Endothelial cell of umbilical vein (primary cell): ENCODE measurements around the gene MAP1S.

ENCODE experiments used
- CTCF ChIP-seq, 2 donors: IDR thresholded peaks; 1 replicate in 1 of 2; 2 replicates in 1 of 2; pipeline ENCODE4 v1.5.1; 2011; ENCODE audit warnings: low read length in 2 of 2, mild to moderate bottlenecking in 2 of 2, moderate library complexity in 2 of 2, control low read depth in 1 of 2, inconsistent platforms in 1 of 2, low read depth in 1 of 2; ENCODE audit not compliant: insufficient read depth in 1 of 2; ENCODE audit errors: extremely low read depth in 1 of 2
- EZH2 ChIP-seq: IDR thresholded peaks from 2 replicates; pipeline ENCODE4 v1.6.1; 2012; ENCODE audit warnings: borderline replicate concordance, low read depth, mild to moderate bottlenecking, moderate library complexity, low read length, inconsistent platforms; ENCODE audit not compliant: severe bottlenecking
- FOS ChIP-seq: IDR thresholded peaks from 2 replicates; pipeline ENCODE4 v1.6.1; 2011; ENCODE audit warnings: mild to moderate bottlenecking, low read length, moderate library complexity, borderline replicate concordance; ENCODE audit not compliant: insufficient read depth
- POLR2A ChIP-seq: IDR thresholded peaks from 2 replicates; pipeline ENCODE4 v1.6.1; 2012; ENCODE audit warnings: low read depth, mild to moderate bottlenecking, control low read depth, low read length
- POLR2AphosphoS5 ChIP-seq: IDR thresholded peaks from 2 replicates; pipeline ENCODE4 v1.6.1; 2012; ENCODE audit warnings: low read depth, mild to moderate bottlenecking, control low read depth, low read length, moderate library complexity; ENCODE audit not compliant: insufficient read depth

- TF ChIP-seq POLR2A (no peak), FOS (no peak), CTCF (IDR thresholded peaks at IDR 0.05; ENCODE audit: extremely low read depth in 1 of 2, insufficient read depth in 1 of 2, low read depth in 1 of 2, low read length in 2 of 2) (peak; percentile 85), EZH2 (no peak), POLR2AphosphoS5 (no peak)
Measured at GRCh38 chr19:17703824-17704463, 15.3 kb upstream of the MAP1S start.
